NCI-H2081 (cell line): ENCODE measurements around the gene SPRTN.

Experiments used
- DNase-seq, 2 experiments: peaks; one replicate each; lab custom pipeline; 2025; lab: John Stamatoyannopoulos, UW

SPRTN gene

GRCh38 chr1:231376875-231377549 lies 38.9 kb downstream of the SPRTN start:
- DNase-seq = no peak

GRCh38 chr1:231381729-231382128 lies 43.6 kb downstream of the SPRTN start:
- DNase-seq = no peak

- no peak for DNase-seq
Observed at GRCh38 chr1:231382426-231382825, 44.3 kb downstream of the SPRTN start.

GRCh38 chr1:231383159-231383860 lies 45.2 kb downstream of the SPRTN start:
- DNase-seq = no peak

- no peak for DNase-seq
Observed at GRCh38 chr1:231384696-231385415, 46.8 kb downstream of the SPRTN start.

GRCh38 chr1:231385416-231385748 lies 47.3 kb downstream of the SPRTN start:
- DNase-seq = no peak

- DNase-seq = no peak
Observed at GRCh38 chr1:231386466-231386865, 48.4 kb downstream of the SPRTN start.

GRCh38 chr1:231387770-231388669 lies 49.9 kb downstream of the SPRTN start:
- no peak for DNase-seq

- no peak for DNase-seq
Observed at GRCh38 chr1:231390071-231390470, 52.0 kb downstream of the SPRTN start.

- no peak for DNase-seq
Observed at GRCh38 chr1:231392389-231393131, 54.5 kb downstream of the SPRTN start.

GRCh38 chr1:231393668-231394067 lies 55.6 kb downstream of the SPRTN start:
- DNase-seq = no peak

GRCh38 chr1:231395076-231395997 lies 57.2 kb downstream of the SPRTN start:
- no peak for DNase-seq

- no peak for DNase-seq
Observed at GRCh38 chr1:231395998-231396390, 57.9 kb downstream of the SPRTN start.

- no peak for DNase-seq
Observed at GRCh38 chr1:231396643-231397042, 58.5 kb downstream of the SPRTN start.

GRCh38 chr1:231397886-231398671 lies 60.0 kb downstream of the SPRTN start:
- DNase-seq = no peak

GRCh38 chr1:231401478-231401877 lies 63.4 kb downstream of the SPRTN start:
- no peak for DNase-seq

GRCh38 chr1:231404318-231404717 lies 66.2 kb downstream of the SPRTN start:
- DNase-seq = no peak
